Esophagus mucosa (tissue), 1 donor: Measurements from ENCODE around the gene TTC7B. TPM values are rescaled to one million over a fixed set of nuclear protein-coding genes. Genes with fewer than 3 reads are reported as not detected.

Experiments
- ATAC-seq: fragments of 200-7000 bp; cut with Tn5 transposase; one replicate; pipeline ENCODE4 v1.9.1; 2020
- total RNA-seq: library from RNA; stranded (reverse); gene quantifications from one replicate; pipeline ENCODE4 v1.2.4, GENCODE V29; 2023
- donor health status: DM: yes; HTN: yes; CAD: no.

The TTC7B gene
- total RNA-seq, 1 donor from 2014 or later, result 9.9 TPM

DNA sequence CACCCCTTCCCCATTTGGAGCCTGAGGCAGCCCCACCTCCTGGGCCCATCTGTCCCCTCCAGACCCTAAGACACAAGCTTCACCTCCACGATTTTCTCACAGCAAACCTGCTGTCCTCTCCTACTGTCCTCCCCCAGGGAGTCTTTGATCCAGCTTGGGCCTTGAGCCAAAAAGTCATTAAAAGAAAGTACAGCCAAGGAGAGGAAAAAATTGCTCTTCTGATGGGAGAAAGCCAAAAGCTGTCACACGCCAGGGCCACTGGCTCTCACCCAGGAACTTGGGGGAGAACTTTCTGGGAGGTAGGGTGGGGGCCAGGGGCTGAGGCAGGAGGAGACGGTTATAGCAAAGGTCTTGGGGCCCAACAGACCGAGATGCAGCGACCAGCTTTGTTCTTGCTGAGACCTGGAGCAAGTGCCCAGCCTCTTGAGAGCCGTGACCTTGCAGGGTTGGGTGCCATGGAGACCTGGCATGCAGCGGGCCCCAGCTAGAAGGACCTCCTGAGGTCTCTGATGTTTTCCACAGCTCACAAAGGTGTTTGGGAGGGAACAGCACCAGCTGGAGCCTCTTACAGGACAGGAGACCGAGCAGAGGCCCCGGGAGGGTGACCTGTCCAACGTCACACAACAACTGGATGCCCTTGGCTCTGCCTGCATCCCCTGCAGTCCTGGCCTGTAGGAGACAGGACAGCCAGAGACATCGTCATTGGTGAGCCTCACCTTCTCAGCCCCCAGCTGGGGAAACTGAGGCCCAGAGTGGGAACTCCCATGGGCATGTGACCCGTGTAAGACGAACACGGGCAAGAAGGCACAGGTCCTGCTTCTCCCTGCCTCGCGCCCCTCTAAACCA lies 294.9 kb downstream of the TTC7B start:
- no peak for ATAC-seq

- no peak for ATAC-seq
These were observed 295.9 kb downstream of the TTC7B start for GRCh38 chr14:90520326-90520725.

DNA sequence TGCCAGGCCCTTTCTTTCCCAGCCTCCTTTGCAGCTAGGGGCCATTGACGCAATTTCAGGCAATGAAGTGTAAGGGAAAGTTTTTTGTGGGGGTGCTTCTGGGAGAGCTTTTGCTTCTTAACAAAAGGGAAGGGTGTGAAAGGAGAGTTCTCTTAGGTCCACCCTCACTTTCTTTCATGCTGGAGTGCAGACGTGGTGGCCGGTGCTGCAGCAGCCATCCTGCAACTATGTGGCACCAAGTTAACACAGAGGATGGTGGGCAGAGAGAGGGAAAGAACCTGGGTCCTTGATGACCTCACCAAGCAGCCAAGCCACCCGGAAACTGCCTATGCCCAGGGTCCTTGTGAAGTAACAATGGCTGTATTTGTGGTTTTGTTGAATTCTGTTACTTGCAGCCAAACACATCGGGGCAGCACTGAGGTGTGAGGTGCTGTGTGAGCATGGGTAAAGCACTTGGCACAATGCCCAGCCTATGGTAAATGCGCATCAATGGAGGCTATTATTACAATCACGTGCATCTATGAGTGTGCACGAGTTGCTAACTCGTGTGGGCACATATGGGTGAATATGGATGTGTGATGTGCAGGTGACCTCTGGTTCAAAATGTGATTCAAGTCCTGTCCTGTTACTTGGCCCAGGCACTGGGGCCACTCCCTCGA lies 296.8 kb downstream of the TTC7B start:
- no peak for ATAC-seq

DNA sequence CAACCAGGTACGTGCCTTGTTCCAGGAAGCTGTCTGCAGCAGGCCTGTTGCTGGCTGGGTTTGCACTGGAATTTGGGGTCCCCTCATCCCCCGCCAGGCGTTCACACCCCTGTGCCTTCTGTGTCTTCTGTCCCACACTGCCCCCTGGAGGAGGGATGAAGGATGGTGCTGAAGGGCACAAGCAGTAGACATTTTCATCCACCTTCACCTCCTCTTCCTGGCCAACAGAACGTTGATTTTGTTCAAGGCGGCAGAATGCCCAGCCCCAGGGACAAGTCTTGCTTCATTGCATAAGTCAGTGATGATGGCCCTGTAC lies 297.3 kb downstream of the TTC7B start:
- ATAC-seq, result no peak

- ATAC-seq, result no peak
These were observed 297.9 kb downstream of the TTC7B start for GRCh38 chr14:90518069-90518940.

- peak; percentile 71 for ATAC-seq
These were observed 299.0 kb downstream of the TTC7B start for GRCh38 chr14:90517076-90517841.

GRCh38 chr14:90514566-90514965 lies 301.7 kb downstream of the TTC7B start:
- ATAC-seq, result no peak

DNA sequence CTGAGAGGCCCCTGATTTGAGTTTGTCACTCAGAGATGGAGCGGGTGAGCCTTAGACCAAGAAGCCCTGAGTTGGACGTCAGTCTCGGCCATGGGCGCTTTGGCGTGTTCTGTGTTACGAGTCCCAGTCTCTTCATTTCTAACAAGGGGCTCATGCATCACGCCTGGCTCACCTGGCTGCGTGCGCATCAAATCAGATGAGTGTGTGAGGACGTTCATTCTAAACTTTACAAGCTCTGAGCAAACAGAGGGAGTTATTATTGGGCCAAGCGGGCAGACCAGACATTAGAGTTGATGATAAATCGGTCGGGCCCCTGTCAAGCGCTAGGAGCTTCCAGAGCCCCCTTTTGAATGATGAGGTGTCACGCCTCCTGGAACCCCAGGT lies 302.2 kb downstream of the TTC7B start:
- no peak for ATAC-seq

- ATAC-seq, result peak; percentile 58
These were observed 302.8 kb downstream of the TTC7B start for GRCh38 chr14:90513161-90514014.

DNA sequence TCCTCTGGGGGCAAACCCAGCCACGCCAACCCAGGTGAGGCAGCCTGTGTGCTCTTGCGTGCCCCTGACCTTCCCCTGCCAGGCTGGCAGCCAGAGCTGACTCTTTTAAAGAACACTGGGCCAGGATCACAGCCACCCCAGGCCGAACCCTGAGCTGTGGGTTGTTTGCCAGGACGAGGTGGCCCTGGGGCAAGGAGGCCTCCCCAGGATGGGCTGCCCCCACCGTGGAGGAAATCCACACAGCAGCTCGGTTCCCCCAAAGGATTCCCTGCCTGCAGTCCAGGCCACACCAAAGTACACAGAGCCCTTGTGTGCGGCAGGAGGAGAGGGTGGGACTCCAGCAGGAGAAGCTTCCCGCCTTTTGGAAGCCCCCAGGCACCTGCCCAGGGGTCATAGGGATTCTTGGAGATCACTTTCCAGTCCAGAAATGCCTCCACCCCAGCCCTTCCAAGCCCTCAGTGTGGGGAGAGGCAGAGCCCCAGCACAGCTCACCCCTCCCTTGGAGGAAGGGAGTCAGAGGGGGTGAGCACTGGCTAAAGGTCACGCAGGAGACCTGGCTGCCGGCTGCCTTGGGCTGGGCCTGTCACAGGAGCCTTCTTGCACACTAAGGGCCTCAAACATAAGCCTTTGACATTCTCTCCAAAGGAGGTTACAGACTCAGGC lies 303.8 kb downstream of the TTC7B start:
- ATAC-seq, result no peak

GRCh38 chr14:90511795-90512328 lies 304.4 kb downstream of the TTC7B start:
- no peak for ATAC-seq

GRCh38 chr14:90511252-90511651 lies 305.0 kb downstream of the TTC7B start:
- ATAC-seq, result no peak

- peak; percentile 87 for ATAC-seq
These were observed 306.1 kb downstream of the TTC7B start for GRCh38 chr14:90510159-90510558.

GRCh38 chr14:90509403-90509802 lies 306.8 kb downstream of the TTC7B start:
- no peak for ATAC-seq

- peak; percentile 43 for ATAC-seq
These were observed 307.5 kb downstream of the TTC7B start for GRCh38 chr14:90508536-90509254.

- no peak for ATAC-seq
These were observed 308.2 kb downstream of the TTC7B start for GRCh38 chr14:90508036-90508435.

GRCh38 chr14:90507428-90507827 lies 308.8 kb downstream of the TTC7B start:
- no peak for ATAC-seq

DNA sequence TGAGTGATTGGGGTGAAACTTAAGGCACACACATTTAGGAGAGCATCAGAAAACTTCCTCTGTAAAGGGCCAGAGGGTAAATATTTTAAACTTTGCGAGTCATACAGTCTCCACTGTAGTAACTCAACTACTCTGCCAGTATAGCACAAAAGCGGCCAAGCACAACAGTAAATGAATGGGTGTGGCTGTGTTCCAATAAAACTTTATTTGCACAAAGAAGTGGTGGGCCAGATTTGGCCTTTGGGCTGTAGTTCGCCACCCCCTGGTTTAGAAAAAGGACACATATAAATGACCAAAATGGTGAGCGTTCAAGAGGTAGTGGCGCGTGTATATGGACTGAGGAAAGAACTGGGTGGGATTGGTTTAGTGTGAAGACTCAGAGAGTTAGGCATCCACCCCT lies 309.5 kb downstream of the TTC7B start:
- no peak for ATAC-seq

DNA sequence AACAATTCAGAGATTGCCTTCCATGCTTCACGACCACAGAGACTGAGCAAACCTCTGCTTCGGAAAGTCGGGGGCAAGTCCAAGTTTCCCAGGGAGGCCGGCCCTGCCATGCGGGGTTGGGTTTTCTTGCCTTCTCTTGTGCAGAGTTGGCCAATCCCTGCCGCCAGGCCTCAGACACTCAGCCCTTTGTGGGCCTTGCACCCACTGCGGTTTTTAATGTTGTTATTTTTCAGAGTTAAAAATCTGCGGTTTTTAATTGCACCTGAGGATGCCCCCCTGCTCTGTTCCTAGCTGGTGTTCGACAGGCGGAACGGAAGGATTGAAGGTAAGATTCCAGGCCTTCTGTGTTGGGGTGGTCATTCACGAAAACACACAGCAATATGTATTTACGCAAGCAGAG lies 310.7 kb downstream of the TTC7B start:
- ATAC-seq, result no peak

GRCh38 chr14:90504643-90505042 lies 311.6 kb downstream of the TTC7B start:
- no peak for ATAC-seq
